Inferior parietal cortex (tissue), 1 donor: Measurements from ENCODE around the gene RBM4.
"Not testable (repeated sequence)": the region's sequence is repeated elsewhere in the genome, so short reads cannot be mapped to it uniquely, and the experiment has no call there.

Experiments used
- DNase-seq: peaks from one replicate; pipeline ENCODE4 v3.0.0-alpha.2; 2016; ENCODE audit errors: extremely low spot score

Gene RBM4, protein sequence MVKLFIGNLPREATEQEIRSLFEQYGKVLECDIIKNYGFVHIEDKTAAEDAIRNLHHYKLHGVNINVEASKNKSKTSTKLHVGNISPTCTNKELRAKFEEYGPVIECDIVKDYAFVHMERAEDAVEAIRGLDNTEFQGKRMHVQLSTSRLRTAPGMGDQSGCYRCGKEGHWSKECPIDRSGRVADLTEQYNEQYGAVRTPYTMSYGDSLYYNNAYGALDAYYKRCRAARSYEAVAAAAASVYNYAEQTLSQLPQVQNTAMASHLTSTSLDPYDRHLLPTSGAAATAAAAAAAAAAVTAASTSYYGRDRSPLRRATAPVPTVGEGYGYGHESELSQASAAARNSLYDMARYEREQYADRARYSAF

GRCh38 chr11:66638177-66639065 lies at the start of gene RBM4:
Gene RBM4, plus strand, starts transcription at chr11:66638703. Its CDS starts 1,009 bp downstream, at chr11:66639712.
- DNase-seq = peak; percentile 100

DNA sequence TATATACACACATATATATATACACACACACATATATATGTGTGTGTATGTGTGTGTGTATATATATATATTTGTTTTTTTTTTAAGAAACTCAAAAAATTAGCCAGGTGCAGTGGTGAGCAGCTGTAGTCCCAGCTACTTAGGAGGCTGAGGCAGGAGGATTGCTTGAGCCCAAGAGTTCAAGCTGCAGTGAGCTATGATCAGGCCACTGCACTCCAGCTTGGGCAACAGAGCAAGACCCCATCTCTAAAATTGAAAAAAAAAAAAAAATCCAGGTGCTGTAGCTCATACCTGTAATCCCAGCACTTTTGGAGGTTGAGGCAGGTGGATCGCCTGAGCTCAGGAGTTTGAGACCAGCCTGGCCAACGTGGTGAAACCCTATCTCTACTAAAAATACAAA lies 49.2 kb upstream of the RBM4 start:
- not testable (repeated sequence) for DNase-seq

DNA sequence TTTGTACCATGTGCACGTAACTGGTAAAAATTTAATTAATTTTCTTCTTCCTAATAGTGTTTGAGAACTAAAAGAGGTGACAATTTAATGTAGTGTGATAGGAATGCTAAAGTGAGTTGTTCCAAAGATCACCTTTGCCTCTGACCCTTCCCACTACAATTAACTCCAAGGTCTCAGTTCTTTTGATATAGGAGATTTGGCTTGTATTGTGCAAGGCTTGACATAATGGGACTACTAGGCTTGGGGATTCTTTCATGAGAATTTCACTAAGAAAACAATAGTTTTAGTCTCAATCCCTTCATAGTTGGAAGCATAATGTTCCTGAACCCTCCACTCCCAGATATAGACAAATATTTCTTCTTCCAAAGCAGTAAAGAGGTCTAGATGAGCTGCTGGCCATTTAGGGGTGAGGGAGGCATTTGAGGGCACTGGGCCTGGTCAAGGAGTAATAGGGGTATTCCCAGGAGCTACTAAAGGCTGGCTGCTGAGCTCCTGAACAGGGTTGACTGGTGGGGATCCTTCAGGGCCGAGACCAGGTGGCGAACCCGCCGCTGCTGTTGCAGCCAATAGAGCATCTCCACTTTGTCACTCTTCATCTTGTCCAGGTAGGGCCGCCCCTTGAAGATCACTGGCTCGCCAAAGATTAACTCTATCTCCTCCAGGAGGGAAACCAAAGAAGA lies 48.4 kb upstream of the RBM4 start:
- no peak for DNase-seq

DNA sequence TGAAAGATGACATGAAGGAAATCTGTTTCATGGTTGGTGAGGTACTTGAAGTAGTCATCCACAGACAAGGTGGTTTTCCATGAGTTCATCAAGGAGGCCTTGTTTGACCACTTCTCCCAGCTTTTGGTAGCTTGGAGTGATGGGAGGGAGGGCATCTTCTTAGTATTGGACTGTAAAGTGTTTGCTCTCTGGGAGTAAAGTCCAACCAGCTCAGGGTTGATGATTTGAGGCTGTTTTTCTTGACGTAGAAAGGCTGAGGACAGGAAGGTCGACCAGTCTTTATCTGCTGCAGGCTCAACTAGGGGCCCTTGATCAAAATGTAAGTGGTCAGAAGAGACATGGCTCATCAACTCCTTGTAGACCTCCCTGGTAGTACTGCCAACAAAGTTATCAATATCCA lies 47.3 kb upstream of the RBM4 start:
- no peak for DNase-seq

DNA sequence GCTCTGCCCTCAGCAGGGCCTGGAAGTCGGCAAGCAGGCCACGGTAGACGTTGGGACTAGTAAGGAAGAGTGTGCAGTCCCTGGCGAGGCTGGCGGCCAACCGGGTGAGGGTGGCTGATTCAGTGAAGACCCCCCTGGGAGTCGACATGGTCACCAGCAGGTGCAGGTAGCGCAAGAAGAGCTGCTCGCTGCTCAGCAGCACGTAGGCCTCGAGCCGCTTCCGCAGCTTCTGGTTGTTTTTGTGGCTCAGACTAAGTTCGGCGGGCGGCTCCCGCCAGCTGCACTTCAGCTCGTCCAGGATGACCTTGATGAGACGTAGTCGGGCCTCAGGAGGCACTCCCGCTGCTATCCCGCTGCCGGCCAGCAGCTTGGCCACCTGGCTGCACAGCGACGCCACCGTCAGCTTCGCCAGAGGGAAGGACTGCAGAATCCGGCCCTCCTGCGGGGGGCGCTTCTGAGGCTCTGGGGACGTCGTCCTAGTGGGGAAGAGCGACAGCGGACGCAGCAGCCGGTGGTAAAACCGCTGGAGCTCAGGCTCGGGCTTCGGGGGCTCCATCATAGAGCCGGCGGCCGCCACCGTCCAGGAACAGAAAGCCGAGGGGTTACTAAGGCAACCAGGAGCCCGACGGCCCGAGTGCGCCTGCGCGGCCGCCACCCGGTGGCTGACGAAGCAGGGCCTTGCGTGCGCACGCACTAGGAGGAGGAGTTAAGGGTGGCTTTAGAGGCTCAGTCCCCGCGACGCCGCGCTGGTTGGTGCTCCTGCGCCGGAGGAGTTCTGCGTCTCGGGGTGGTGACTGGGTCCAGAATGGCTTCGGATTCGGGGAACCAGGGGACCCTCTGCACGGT lies 45.8 kb upstream of the RBM4 start, which contains the start of the genes CCDC87 and CCS:
TSS of gene CCDC87 (minus strand) at position 607 of the 846 bp plus-strand sequence. CDS start at position 559, 48 bp downstream.
TSS of gene CCS (plus strand) at position 729 of the 846 bp plus-strand sequence. CDS start at position 806, 77 bp downstream.
- peak; percentile 97 for DNase-seq

GRCh38 chr11:66593303-66593635 lies 45.2 kb upstream of the RBM4 start:
- no peak for DNase-seq

- DNase-seq = no peak
These were observed 44.9 kb upstream of the RBM4 start for GRCh38 chr11:66593650-66594049.

- DNase-seq = no peak
These were observed 43.1 kb upstream of the RBM4 start for GRCh38 chr11:66595245-66595904.

DNA sequence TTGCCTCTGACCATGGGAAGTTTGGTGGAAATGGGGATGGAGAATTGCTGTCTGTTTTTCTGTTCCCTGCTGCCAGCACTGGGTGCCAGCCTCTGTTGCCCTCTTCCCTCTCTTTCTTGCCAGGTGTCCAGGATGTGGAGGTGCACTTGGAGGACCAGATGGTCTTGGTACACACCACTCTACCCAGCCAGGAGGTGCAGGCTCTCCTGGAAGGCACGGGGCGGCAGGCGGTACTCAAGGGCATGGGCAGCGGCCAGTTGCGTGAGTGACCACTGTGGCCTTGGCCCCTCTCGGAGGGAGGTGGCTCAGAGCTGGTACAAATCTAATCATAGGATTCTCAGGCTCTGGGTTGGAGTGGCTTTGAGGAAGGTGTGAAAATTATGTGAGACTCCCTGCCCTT lies 39.5 kb upstream of the RBM4 start:
- DNase-seq = no peak

DNA sequence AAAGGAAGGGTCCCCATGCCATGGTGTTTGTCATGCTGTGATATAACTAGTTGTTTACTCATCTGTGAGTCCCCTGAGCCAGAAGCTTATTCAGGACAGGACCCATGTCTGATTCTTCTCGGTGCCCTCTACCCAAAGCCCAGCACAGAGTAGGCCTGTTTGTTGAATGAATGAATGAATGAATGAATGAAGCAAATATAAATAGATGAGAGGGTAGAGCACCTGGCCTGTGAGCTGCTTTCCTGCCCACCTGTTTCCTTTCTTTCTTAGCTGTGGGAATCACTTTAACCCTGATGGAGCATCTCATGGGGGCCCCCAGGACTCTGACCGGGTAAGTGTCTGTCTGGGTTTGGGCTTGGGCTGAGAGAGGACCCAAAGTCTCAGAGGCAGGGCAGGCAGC lies 38.3 kb upstream of the RBM4 start:
- no peak for DNase-seq

GRCh38 chr11:66600631-66601233 lies 37.8 kb upstream of the RBM4 start:
- no peak for DNase-seq

DNA sequence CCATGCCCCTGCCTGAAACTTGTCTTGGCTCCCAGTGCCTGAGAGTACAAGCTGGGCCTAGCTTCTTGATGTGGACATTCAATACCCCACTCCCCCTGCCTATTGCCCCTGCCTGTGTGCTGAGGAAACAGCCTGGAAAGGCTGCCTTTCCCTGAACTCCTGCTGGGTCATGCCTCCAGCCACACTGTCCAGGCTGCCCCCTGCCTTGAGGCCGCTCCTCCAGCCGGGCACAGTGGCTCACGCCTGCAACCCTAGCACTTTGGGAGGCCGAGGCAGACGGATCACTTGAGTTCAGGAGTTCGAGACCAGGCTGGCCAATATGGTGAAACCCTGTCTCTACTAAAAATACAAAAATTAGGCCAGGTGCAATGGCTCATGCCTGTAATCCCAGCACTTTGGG lies 35.4 kb upstream of the RBM4 start:
- no peak for DNase-seq

DNA sequence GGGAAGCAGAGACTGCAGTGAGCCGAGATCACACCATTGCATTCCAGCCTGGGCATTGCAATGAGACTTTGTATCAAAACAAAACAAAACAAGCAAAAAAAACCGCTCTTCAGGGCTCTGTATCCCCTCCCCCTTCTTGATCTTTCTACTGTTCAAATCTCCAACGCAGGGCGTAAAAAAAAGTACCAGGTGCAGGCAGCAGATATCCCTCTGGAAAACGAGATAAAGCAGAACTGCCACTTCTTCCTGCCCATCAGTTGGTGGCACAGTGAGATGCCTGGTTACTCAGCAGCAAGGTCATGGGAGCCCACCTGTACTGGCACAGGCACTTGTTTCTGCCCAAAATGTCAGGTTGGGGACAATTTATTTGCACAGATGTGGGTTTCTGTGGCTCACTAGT lies 34.3 kb upstream of the RBM4 start:
- DNase-seq = no peak

GRCh38 chr11:66606608-66607007 lies 31.9 kb upstream of the RBM4 start:
- not testable (repeated sequence) for DNase-seq

DNA sequence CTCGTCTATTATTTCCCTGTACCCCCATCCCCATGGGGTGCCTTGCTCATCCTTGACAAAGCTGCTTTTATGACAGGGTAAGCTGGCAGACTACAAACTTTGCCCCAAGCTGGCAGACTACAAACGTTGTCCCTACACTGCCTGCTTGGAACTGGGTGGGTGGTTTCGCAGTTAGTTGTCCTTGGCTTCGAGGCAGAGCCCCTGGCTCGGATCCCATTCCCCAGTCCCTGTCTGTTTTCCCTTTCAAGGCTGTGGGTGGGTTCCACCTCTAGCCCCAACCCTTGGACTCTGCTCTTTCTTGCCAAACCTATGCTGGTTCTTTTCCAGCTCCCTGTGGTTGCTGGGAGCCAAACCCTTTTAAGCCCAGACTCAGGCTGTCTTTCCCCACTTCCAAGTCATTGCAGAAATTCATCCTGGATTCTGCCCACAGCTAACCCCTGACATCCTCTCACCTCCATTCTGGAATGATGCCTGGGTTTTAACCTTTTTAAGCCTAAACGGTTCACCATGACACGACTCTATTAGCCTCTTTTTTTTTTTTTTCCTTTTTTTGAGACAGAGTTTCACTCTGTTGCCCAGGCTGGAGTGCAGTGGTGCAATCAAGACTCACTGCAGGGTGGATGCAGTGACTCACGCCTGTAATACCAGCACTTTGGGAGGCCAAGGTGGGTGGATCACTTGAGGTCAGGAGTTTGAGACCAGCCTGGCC lies 31.2 kb upstream of the RBM4 start:
- DNase-seq = peak; percentile 19

DNA sequence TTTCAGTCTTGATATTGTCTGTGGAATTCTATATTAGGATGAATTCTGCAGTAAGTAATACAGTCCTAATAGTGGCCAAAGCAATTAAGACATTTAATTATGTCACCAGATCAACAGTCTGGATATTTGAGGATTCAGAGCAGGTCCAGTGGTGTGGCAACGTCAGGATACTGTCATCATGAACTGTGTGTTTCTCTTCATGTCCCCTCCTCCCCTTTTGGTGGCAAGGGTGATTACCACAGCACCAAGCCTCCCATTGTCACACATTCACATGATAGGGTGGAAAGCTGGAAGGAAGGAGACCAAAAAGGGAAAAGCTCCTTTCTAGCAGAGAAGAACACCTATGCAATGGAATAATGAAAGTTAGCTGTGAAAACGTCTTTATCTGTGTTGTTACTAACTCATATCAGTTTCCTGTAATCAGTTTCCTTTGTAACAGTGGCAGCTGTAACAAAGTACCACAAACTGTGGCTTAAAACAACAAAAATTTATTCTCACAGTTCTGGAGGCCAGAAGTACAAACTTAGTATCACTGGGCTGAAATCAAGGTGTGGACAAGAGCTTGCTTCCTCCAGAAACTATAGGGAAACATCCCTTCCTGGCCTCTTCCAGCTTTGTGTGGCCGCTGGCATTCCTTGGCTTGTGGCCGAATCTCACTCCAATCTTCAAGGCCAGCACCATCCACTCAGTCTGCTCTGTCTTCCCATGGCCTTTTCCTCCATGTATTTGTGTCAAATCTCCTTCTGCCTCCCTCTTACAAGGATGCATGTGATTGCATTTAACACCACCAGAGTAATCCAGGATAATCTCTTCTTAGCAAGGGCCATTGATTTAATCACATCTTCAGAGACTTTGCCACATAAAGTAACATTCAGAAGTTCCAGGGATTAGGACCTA lies 28.5 kb upstream of the RBM4 start:
- DNase-seq = no peak

- DNase-seq = no peak
These were observed 26.0 kb upstream of the RBM4 start for GRCh38 chr11:66612458-66612857.

DNA sequence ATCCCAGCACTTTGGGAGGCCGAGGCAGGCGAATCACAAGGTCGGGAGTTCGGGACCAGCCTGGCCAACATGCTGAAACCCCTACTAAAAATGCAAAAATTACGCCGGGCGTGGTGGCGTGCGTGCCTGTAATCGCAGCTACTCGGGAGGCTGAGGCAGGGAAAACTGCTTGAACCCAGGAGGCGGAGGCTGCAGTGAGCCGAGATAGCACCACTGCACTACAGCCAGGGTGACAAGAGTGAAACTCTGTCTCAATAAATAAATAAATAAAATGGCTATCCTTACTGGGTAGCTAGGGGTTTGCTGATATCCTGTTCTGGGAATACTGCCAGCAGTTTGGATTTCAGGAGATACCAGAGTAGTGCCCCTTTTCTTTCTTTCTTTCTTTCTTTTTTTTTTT lies 24.4 kb upstream of the RBM4 start:
- DNase-seq = no peak
